ENCODE measurements around the gene ACAN. TPM values are rescaled to one million over a fixed set of nuclear protein-coding genes. Genes with fewer than 3 reads are reported as not detected.

Gene ACAN
- total RNA-seq, 1 experiment from 2014 or later = 0.59 TPM

- H3K27me3 ChIP-seq (ENCODE audit: control insufficient read depth, insufficient read depth, low read length) = peaks cover 2% of the 10 kb centered on the region; the same call in 1 of the 2 replicates
- no peaks in the 10 kb centered on the region for H3K36me3 ChIP-seq (replicated peaks; ENCODE audit: control insufficient read depth, insufficient read depth, low read length)
- H3K4me3 ChIP-seq (ENCODE audit: insufficient read depth, low read depth, low read length) = no peak overlapping the region
- no peak for DNase-seq
Observed at GRCh38 chr15:88791637-88792036, 11.6 kb upstream of the ACAN start.

DNA sequence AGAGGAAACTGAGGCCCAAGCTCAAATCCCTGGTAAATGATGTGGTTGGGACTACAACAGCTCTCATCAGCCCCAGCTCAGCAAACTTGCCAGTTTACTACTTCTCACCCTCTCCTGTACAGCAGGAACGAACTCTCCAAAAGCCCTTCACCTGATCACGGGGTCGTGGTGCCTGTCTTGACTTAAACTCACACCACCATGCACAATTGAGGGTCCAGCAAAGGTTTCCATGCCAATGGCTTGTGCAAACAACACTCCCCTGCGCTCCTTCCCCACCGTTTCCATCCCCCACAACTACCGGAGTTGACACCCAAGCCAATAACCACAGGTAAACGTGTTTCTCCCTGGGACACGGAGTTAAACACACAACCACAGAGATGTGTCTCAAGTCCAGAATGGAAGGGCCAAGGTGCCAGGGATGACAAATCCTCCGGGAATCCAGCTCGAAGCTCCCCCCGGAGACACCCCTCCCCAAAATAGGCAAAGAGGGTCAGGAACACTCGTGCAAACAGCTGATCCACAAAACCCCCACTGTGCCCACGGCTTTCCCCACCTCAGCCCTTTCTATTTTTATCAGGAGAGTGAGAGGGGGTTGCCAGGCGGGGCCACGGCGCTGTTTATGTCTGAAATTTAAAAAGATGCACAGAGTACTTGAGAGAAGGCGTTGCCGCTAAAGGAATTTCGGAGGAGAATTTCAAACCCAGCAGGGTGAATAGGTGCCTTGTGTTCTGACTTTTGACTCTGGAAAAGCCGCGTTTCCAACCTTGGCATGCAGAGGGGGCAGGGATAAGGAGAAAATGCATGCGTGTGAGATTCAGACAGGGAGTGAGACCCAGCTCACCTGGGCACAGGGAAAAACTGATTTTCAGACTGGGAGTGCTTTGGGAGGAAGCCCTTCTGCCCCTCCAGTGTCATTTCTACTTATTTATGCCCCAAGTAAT is 10.6 kb upstream of the ACAN start:
- no peak for DNase-seq
- Histone ChIP-seq H3K4me3 (ENCODE audit: insufficient read depth, low read depth, low read length) (no peak overlapping the region), H3K27me3 (ENCODE audit: control insufficient read depth, insufficient read depth, low read length) (peaks cover 2% of the 10 kb centered on the region; the same call in 1 of the 2 replicates), H3K36me3 (replicated peaks; ENCODE audit: control insufficient read depth, insufficient read depth, low read length) (no peaks in the 10 kb centered on the region)

GRCh38 chr15:88794001-88794400 is 9.2 kb upstream of the ACAN start:
- DNase-seq = no peak
- peaks cover 2% of the 10 kb centered on the region for H3K27me3 ChIP-seq (ENCODE audit: control insufficient read depth, insufficient read depth, low read length)
- no peaks in the 10 kb centered on the region for H3K36me3 ChIP-seq (replicated peaks; ENCODE audit: control insufficient read depth, insufficient read depth, low read length)

DNA sequence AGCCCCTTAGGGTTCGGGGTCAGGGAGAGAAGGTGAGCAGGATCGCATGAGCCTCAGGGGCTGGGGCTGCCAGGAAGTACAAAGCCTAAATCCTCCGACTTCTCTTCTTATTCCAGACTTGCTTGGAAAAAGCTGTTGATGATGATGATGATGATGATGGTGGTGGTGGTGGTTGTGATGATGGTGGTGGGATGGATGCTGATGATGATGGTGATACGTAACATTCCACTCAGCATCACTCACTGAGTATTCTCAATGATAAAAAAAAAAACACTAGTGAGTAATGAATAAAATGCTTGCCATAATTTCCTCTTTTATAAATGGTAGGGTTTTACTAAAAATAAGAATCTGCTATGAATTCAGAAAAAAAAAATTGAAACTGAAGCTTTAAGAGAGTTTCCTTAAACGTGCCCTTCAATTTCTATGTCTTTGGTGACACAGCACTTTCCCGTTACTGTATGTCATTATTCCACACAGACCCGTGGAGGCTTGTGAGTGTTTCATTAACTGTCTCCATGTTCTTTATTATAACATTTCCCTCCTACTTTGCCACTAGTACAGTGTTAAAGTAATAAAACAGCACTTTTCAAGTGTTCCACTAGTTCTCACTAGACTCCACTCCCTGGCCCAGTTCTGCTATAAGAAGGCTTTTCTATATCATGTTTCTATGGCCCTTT is 5.4 kb upstream of the ACAN start:
- H3K4me3 ChIP-seq (ENCODE audit: insufficient read depth, low read depth, low read length) = no peak overlapping the region
- peaks cover 24% of the 10 kb centered on the region for H3K27me3 ChIP-seq (ENCODE audit: control insufficient read depth, insufficient read depth, low read length)
- no peak for DNase-seq
- no peaks in the 10 kb centered on the region for H3K36me3 ChIP-seq (replicated peaks; ENCODE audit: control insufficient read depth, insufficient read depth, low read length)

More at GRCh38 chr15:88794001-88794400, 9.2 kb upstream of the ACAN start:
- no peak overlapping the region for H3K4me3 ChIP-seq (ENCODE audit: insufficient read depth, low read depth, low read length)

DNA sequence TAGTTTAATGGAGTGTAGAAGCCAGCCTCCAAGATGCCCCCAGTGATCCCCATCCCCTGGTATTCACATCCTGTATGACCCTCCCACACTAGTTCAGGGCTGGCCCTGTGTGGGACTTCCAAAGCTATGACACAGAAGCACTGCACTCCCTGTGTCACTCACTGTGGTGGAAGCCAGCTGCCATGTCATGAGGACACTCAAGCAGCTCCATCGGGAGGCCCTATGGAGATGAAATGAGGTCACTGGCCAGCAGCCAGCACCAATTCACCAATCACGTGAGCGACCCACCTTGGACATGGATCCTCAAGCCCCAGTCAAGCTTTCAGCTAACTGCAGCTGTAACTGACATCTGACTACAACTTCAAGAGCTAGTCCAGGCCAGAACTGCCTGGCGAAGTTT is 3.9 kb upstream of the ACAN start:
- Histone ChIP-seq H3K36me3 (replicated peaks; ENCODE audit: control insufficient read depth, insufficient read depth, low read length) (no peaks in the 10 kb centered on the region), H3K4me3 (ENCODE audit: insufficient read depth, low read depth, low read length) (no peak overlapping the region), H3K27me3 (ENCODE audit: control insufficient read depth, insufficient read depth, low read length) (peaks cover 39% of the 10 kb centered on the region)
- DNase-seq = no peak

GRCh38 chr15:88800026-88800425 is 3.2 kb upstream of the ACAN start:
- Histone ChIP-seq H3K4me3 (ENCODE audit: insufficient read depth, low read depth, low read length) (no peak overlapping the region), H3K27me3 (ENCODE audit: control insufficient read depth, insufficient read depth, low read length) (peaks cover 45% of the 10 kb centered on the region), H3K36me3 (replicated peaks; ENCODE audit: control insufficient read depth, insufficient read depth, low read length) (no peaks in the 10 kb centered on the region)
- DNase-seq = no peak

DNA sequence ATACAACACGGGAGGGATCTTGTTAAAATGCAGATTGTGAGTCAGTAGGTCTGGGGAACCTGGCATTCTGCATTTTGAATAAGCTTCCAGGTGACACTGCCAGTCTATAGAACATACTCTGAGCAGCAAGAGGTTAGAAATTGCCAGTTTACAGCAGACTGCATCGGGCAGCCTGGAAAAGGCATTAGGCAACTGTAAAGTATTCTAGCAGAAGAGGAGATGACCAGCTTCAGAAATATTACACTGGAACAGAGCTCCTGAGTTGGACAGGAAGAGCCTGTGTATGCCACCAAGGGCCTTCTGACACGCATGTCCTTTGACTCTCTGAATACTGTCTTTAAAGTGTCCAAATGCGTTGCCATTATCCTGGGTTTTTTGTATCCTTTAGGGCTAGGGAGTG is 2.5 kb upstream of the ACAN start:
- Histone ChIP-seq H3K27me3 (ENCODE audit: control insufficient read depth, insufficient read depth, low read length) (peaks cover 51% of the 10 kb centered on the region), H3K4me3 (ENCODE audit: insufficient read depth, low read depth, low read length) (no peak overlapping the region), H3K36me3 (replicated peaks; ENCODE audit: control insufficient read depth, insufficient read depth, low read length) (no peaks in the 10 kb centered on the region)
- DNase-seq = no peak

DNA sequence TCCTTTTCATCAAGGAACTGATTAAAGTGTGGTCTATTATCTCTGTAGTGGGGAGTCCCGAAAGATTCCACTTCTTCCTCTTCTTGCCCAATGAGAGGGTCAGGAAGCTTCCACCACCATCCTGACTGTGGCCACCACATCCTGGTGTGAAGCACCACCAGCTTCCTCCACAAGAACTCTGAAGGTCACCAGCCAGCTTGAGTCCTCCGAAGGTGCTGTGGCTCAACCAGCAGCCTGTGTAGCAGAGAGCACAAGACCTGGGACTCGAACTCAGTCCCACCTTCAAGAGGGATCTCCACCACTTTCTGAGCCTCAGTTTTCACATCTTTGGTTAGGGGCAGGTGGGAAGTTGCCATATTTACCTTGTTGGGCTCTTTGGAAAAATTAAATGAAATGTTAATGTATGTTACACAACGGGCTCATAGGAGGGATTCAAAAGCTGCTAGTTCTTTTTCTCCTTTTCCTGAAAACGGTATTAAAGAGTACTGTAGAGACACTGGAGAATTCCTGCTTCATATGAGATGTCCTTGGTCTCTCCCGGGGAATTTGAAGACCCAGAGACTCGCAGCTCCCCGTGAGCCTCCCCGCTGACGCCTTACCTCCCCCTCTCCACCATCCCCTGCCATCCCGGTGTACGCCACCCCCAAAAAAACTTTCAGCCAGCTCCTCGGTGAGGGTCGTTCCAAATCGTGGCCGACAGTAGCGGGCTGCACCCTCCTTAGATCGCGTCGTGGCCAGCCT is 816 bp upstream of the ACAN start:
- no peak for DNase-seq
- peak overlapping the region; percentile 60 for H3K4me3 ChIP-seq (ENCODE audit: insufficient read depth, low read depth, low read length)

DNA sequence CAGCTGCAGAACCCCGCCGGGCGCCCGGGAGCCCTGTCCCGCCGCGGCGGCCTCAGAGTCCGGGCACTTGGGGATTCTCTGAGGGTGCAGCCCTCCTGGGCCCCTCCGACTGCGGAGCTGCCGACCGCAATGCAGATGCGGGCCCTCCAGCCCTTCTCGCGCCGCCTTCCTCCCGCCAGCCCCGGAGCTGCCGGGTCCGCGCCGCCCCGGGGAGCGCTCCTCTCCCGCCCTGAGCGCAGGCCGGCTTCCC is 320 bp upstream of the ACAN start:
- Histone ChIP-seq H3K36me3 (replicated peaks; ENCODE audit: control insufficient read depth, insufficient read depth, low read length) (no peaks in the 10 kb centered on the region), H3K27me3 (ENCODE audit: control insufficient read depth, insufficient read depth, low read length) (peaks cover 54% of the 10 kb centered on the region), H3K4me3 (ENCODE audit: insufficient read depth, low read depth, low read length) (peak overlapping the region; percentile 60)
- no peak for DNase-seq

More for the DNA sequence above, 816 bp upstream of the ACAN start:
- H3K36me3 ChIP-seq (replicated peaks; ENCODE audit: control insufficient read depth, insufficient read depth, low read length) = no peaks in the 10 kb centered on the region
- H3K27me3 ChIP-seq (ENCODE audit: control insufficient read depth, insufficient read depth, low read length) = peaks cover 54% of the 10 kb centered on the region

DNA sequence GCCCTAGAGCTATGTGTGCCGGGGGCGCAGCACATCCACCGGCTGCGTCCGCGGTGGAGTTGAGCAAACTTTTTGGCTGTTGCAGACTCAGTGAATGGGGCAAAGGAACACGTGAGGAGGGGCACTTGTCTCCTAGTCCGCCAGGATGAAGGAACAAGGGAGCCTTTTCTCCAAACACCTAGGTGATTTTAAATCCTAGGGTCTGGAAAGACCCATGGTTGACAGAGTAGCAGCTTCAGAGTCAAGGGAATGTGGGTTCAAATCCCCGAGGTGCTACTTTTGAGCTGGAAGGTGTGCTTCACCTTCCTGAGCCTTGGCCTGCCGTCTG is 648 bp downstream of the ACAN start:
- no peak for DNase-seq
- H3K36me3 ChIP-seq (replicated peaks; ENCODE audit: control insufficient read depth, insufficient read depth, low read length) = no peaks in the 10 kb centered on the region
- peaks cover 54% of the 10 kb centered on the region for H3K27me3 ChIP-seq (ENCODE audit: control insufficient read depth, insufficient read depth, low read length)
- peak overlapping the region; percentile 60; the same call in 1 of the 2 replicates for H3K4me3 ChIP-seq (ENCODE audit: insufficient read depth, low read depth, low read length)

DNA sequence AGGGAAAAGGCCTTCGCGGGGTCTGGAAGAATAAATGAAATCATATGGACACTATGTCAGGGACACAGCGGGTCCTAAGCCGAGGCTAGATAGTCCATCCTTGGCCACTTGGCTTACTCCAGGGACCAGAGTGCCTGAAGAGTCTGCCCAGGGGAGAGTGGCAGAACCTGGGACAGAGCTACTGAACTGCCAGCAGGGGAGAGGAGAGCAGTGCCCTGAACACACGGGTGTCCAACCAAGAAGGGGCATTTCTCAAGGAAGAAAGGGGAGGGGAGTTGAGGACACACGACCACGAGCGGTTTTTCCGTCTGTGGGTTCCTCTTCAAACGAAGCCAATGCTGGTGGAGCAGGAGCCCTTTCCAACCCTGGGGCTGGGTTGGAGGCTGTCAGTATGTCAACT is 1.0 kb downstream of the ACAN start:
- Histone ChIP-seq H3K4me3 (ENCODE audit: insufficient read depth, low read depth, low read length) (no peak overlapping the region), H3K27me3 (ENCODE audit: control insufficient read depth, insufficient read depth, low read length) (peaks cover 54% of the 10 kb centered on the region), H3K36me3 (replicated peaks; ENCODE audit: control insufficient read depth, insufficient read depth, low read length) (no peaks in the 10 kb centered on the region)
- DNase-seq = peak; percentile 49

DNA sequence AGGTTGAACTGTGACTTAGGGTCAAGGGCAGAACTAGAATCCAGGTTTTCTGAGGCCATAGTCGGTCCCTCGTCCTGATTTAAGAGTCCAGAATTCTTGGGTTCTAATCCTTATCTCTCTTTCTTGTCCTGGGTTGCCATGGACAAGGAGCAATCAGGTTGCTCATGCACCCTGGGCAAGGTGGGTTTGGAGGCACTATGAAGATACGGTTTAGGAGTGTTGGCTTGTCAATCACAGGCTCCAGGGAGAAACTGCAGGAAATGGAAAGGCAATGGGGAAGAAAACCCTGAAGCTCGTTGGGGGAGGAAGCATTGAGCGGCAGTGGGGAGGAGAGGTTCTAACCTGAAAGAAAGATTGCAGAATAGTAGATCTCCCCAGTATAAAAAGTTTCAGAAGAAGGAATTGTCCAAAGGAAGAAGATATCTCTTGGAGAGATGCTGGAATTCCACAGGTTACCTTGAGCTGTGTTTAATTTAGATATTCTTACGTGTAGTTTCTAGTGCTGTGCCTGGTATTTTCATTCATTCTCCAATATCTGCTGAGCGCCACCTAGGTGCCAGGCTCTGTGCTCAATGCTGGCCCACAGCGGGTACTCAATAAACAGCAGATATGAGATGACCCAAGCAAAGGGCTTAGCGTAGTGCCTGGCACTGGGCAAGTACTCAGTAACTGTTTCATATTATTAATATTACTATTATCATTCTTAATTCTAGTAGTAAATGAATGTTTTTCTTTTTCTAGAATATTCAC is 2.0 kb downstream of the ACAN start:
- no peak overlapping the region for H3K4me3 ChIP-seq (ENCODE audit: insufficient read depth, low read depth, low read length)
- H3K36me3 ChIP-seq (replicated peaks; ENCODE audit: control insufficient read depth, insufficient read depth, low read length) = no peaks in the 10 kb centered on the region
- peaks cover 49% of the 10 kb centered on the region for H3K27me3 ChIP-seq (ENCODE audit: control insufficient read depth, insufficient read depth, low read length)
- peak; percentile 47 for DNase-seq

GRCh38 chr15:88810446-88810845 is 7.2 kb downstream of the ACAN start:
- DNase-seq = no peak
- Histone ChIP-seq H3K27me3 (ENCODE audit: control insufficient read depth, insufficient read depth, low read length) (peaks cover 4% of the 10 kb centered on the region), H3K36me3 (replicated peaks; ENCODE audit: control insufficient read depth, insufficient read depth, low read length) (no peaks in the 10 kb centered on the region), H3K4me3 (ENCODE audit: insufficient read depth, low read depth, low read length) (no peak overlapping the region)

DNA sequence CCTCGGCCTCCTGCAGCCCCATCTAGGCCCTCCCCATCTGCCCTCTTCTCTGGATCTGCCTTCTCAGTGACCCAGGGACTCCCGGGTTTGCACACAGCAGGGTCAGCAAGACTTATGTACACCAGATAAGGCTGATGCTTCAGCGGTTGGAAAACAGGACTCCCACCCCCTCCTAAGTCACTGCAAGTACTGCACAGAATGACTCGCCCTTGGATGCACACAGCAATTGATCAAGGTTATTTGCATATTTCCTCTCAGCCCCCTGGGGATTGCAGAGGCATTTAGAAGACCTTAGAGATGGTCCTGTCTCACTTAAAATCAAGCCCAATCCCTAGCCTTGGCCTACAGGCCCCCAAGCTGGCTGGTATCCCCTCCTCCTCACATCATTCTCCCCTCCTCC is 8.9 kb downstream of the ACAN start:
- no peak for DNase-seq
- no peaks in the 10 kb centered on the region for H3K27me3 ChIP-seq (ENCODE audit: control insufficient read depth, insufficient read depth, low read length)
- no peak overlapping the region for H3K4me3 ChIP-seq (ENCODE audit: insufficient read depth, low read depth, low read length)
- H3K36me3 ChIP-seq (replicated peaks; ENCODE audit: control insufficient read depth, insufficient read depth, low read length) = no peaks in the 10 kb centered on the region
